Uterus (tissue), 4 donors: Measurements from ENCODE around the gene PIK3R6. TPM values are rescaled to one million over a fixed set of nuclear protein-coding genes. Genes with fewer than 3 reads are reported as not detected.

Experiments
- DNase-seq, 2 donors: peaks; one replicate each; pipeline ENCODE4 v3.0.0-alpha.2; 2019 to 2020
- H3K27ac ChIP-seq, 2 donors: fragments of 200-600 bp; sonication (generic); 1 replicate in 1 of 2; 2 replicates in 1 of 2; pipeline ENCODE4 v1.5.1; 2016 to 2018
- H3K27me3 ChIP-seq, 2 donors: fragments of 200-600 bp; sonication (generic); one replicate each; pipeline ENCODE4 v1.5.1; 2018 to 2019; ENCODE audit warnings: control low read depth in 1 of 2
- H3K36me3 ChIP-seq, 2 donors: fragments of 200-600 bp; sonication (generic); one replicate each; pipeline ENCODE4 v1.5.1; 2019; ENCODE audit warnings: control low read depth in 1 of 2
- H3K4me1 ChIP-seq, 2 donors: fragments of 200-600 bp; sonication (generic); one replicate each; pipeline ENCODE4 v1.5.1; 2018 to 2019; ENCODE audit warnings: control low read depth in 1 of 2
- H3K4me3 ChIP-seq, 2 donors: fragments of 200-600 bp; sonication (generic); 1 replicate in 1 of 2; 2 replicates in 1 of 2; pipeline ENCODE4 v1.5.1; 2018 to 2019; ENCODE audit warnings: mild to moderate bottlenecking in 1 of 2
- H3K9me3 ChIP-seq, 2 donors: fragments of 200-600 bp; sonication (generic); one replicate each; pipeline ENCODE4 v1.5.1; 2019; ENCODE audit warnings: control low read depth in 1 of 2
- CTCF ChIP-seq, 4 experiments: fragments of 200-600 bp in 2 of 4; fragments of 450-650 bp in 2 of 4; sonication (generic) in 2 of 4; IDR thresholded peaks; one replicate each; pipeline ENCODE4 v1.5.1; 2016 to 2019; ENCODE audit warnings: antibody characterized with exemption in 4 of 4, mild to moderate bottlenecking in 2 of 4, moderate library complexity in 1 of 4
- POLR2A ChIP-seq, 2 donors: fragments of 450-650 bp; IDR thresholded peaks; one replicate each; pipeline ENCODE4 v1.6.1; 2016; ENCODE audit warnings: antibody characterized with exemption in 2 of 2, mild to moderate bottlenecking in 1 of 2, moderate library complexity in 1 of 2
- intact Hi-C: fragments of 100-400 bp; cut with DNase I; formaldehyde crosslinking; loops from one replicate; pipeline ENCODE4 v1.15.1; 2023; ENCODE audit warnings: low total_unique reads
- total RNA-seq, 4 donors: library from RNA; depleted of rRNA in 3 of 4; stranded (reverse); fragments of >200 nt in 3 of 4; gene quantifications; one replicate each; pipeline versions ENCODE4 v1.1.0 to v1.2.4, GENCODE V29; 2014 to 2023
- donor health status: DM: yes; HTN: yes; CAD: no.

PIK3R6 gene
- total RNA-seq, 4 donors from 2014 or later, result 0.34 to 24.6 (median 1.1) TPM; not detected in 1

DNA sequence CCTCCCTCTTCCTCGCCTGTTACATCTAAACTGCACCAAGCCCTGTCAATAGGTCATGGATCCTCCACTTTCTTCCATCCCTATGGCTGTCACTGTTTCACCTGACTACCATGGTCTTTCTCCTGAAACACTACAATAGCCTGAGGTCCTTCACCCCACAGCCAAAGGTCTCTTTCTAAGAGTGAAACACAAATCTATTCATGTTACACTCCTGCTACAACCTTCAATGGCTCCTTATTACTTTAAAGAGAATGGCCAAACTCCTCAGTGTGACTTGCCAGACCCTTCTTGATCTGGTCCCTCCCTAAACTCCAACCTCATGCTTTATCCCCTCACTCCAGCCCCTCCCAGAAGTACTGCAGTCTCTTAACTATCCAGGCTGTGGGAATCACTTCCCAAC is 618 bp upstream of the PIK3R6 start:
- intact Hi-C loops, result no loop called here
- DNase-seq, result no peak

DNA sequence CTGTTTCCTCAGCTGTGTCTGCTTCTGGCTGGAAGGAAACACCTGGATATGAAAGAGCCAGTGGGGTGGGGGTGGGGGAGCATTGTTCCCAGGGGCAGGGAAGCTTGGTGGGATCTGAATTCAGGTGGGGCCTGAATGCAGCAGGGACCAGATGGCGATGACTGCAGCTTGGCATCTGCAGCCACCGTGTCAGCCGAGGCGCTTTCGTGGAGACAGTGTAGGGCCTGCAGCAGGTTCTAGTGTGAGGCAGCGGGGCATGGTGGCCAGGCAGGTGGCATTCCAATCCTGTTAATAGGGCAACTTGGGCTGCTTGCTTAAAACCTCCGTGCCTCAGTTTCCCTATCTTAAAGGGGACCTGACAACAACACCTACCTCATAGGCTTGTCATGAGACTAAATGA is 1.7 kb downstream of the PIK3R6 start:
- no peaks in the 10 kb centered on the region for H3K36me3 ChIP-seq

More for the DNA sequence above, 618 bp upstream of the PIK3R6 start:
- H3K9me3 ChIP-seq, result no peaks in the 10 kb centered on the region
- no peaks in the 10 kb centered on the region for H3K36me3 ChIP-seq
- no peak overlapping the region for H3K27ac ChIP-seq
- TF ChIP-seq POLR2A (IDR thresholded peaks at IDR 0.05) (no peak), CTCF (IDR thresholded peaks at IDR 0.05) (no peak)
- no peaks in the 10 kb centered on the region for H3K4me1 ChIP-seq
- no peak overlapping the region for H3K4me3 ChIP-seq
- H3K27me3 ChIP-seq, result no peaks in the 10 kb centered on the region

DNA sequence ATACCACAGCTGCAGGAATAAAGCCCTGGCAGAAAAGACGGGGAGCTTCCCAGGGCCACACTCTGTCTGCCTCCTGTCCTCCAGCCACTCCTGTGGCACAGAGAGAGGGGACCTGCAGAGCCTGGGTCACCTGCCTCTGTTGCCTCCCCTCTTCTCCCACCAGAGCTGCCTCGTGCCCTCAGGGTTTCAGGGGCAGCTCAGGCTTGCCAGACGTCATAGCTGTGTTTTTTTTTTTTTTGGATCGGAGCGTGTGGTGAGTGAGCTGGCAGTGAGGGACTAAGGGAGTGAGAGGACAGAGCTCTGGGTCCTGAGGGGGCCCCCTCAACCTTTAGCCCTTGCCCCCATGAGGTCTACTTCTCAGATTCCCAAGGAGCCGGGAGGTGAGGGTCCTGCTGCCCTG is 2.1 kb downstream of the PIK3R6 start:
- no peak overlapping the region for H3K27ac ChIP-seq
- no peaks in the 10 kb centered on the region for H3K36me3 ChIP-seq
- DNase-seq, result no peak
- no peaks in the 10 kb centered on the region for H3K27me3 ChIP-seq
- TF ChIP-seq POLR2A (IDR thresholded peaks at IDR 0.05), result no peak
- TF ChIP-seq CTCF (IDR thresholded peaks at IDR 0.05), result no peak
- H3K9me3 ChIP-seq, result no peaks in the 10 kb centered on the region
- no peak overlapping the region for H3K4me3 ChIP-seq
- intact Hi-C loops, result no loop called here
- H3K4me1 ChIP-seq, result no peaks in the 10 kb centered on the region

More for the DNA sequence above, 1.7 kb downstream of the PIK3R6 start:
- Histone ChIP-seq H3K4me3 (no peak overlapping the region), H3K9me3 (no peaks in the 10 kb centered on the region), H3K27ac (no peak overlapping the region), H3K4me1 (no peaks in the 10 kb centered on the region), H3K27me3 (no peaks in the 10 kb centered on the region)
- DNase-seq, result no peak
- intact Hi-C loops, result no loop called here
- TF ChIP-seq CTCF (IDR thresholded peaks at IDR 0.05) (no peak), POLR2A (IDR thresholded peaks at IDR 0.05) (no peak)

GRCh38 chr17:8862213-8863056 is 5.0 kb downstream of the PIK3R6 start:
- no peaks in the 10 kb centered on the region for H3K9me3 ChIP-seq
- H3K27me3 ChIP-seq, result no peaks in the 10 kb centered on the region
- TF ChIP-seq CTCF (IDR thresholded peaks at IDR 0.05) (no peak), POLR2A (IDR thresholded peaks at IDR 0.05) (no peak)
- H3K4me3 ChIP-seq, result no peak overlapping the region
- no peak overlapping the region for H3K27ac ChIP-seq
- no peaks in the 10 kb centered on the region for H3K4me1 ChIP-seq
- no peaks in the 10 kb centered on the region for H3K36me3 ChIP-seq
- intact Hi-C loops, result no loop called here
- DNase-seq, result no peak

DNA sequence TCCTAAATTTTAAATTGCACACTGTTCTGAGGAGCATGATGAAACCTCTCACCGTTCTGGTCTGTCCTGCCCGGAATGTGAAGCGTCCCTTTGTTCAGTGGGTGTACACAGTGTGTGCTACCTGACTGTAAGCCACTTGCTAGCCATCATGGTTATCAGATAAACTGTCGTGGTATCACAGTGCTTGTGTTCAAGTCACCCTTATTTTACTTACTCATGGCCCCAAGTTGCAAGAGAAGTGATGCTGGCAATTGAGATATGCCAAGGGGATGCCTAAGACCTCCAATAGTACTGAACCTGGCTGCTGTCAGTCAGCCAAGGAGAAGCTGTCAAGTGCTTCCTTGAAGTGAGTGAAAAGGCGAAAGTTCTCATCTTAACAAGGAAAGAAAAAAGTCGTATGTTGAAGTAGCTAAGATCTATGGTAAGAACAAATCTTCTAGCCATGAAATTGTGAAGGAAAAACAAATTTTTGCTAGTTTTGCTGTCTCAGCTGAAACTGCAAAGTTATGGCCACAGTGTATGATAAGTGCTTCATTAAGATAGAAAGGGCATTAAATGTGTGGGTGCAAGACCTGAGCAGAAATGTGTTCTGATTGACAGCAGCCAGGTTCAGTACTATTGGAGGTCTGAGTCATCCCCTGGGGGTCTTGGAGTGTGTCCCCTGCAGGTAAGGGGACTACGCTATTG is 5.8 kb downstream of the PIK3R6 start:
- no peak overlapping the region for H3K27ac ChIP-seq
- no peaks in the 10 kb centered on the region for H3K4me1 ChIP-seq
- no peaks in the 10 kb centered on the region for H3K36me3 ChIP-seq
- H3K4me3 ChIP-seq, result no peak overlapping the region
- TF ChIP-seq POLR2A (IDR thresholded peaks at IDR 0.05) (no peak), CTCF (IDR thresholded peaks at IDR 0.05) (no peak)
- DNase-seq, result no peak
- intact Hi-C loops, result no loop called here
- H3K27me3 ChIP-seq, result no peaks in the 10 kb centered on the region
- H3K9me3 ChIP-seq, result no peaks in the 10 kb centered on the region
